ENCODE measurements around the gene CAPZB. TPM values are rescaled to one million over a fixed set of nuclear protein-coding genes. Genes with fewer than 3 reads are reported as not detected.
A peak's percentile ranks its signal among the peaks of the same experiment; 100 is the strongest.

Gene CAPZB
- total RNA-seq, 1 donor from 2014 or later = 264 TPM

DNA sequence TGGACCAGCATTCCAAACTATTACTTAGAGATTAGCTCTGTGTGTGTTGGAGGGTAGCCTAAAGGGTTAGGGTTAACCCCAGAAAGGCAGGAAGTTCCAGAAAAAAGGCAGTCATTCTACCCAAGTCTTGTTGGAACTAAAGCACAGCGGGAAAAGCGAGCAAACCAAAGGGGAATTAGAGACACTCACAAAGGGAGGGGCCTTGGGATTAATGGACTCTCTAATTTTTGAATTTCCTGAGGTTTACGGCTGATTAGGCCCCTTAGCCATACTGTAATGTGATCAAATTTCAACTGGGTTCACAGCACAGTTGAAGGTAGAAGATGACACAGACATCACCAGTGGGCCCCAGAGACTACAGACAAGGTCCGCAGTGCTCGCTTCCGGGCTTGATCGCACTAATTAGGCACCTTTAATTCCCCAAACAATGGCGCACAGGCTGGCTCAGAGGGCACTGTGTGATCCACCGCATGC lies 28.3 kb downstream of the CAPZB start:
- no peak for DNase-seq (ENCODE audit: extremely low spot score, unreplicated experiment)
- Mint-ChIP-seq H3K27me3 (no peaks in the 10 kb centered on the region), H3K4me1 (ENCODE audit: unreplicated experiment) (peaks cover 49% of the 10 kb centered on the region), H3K9me3 (no peaks in the 10 kb centered on the region), H3K4me3 (peak overlapping the region; percentile 51), H3K36me3 (no peaks in the 10 kb centered on the region), H3K27ac (no peak overlapping the region)
- TF ChIP-seq, protein P1, sequence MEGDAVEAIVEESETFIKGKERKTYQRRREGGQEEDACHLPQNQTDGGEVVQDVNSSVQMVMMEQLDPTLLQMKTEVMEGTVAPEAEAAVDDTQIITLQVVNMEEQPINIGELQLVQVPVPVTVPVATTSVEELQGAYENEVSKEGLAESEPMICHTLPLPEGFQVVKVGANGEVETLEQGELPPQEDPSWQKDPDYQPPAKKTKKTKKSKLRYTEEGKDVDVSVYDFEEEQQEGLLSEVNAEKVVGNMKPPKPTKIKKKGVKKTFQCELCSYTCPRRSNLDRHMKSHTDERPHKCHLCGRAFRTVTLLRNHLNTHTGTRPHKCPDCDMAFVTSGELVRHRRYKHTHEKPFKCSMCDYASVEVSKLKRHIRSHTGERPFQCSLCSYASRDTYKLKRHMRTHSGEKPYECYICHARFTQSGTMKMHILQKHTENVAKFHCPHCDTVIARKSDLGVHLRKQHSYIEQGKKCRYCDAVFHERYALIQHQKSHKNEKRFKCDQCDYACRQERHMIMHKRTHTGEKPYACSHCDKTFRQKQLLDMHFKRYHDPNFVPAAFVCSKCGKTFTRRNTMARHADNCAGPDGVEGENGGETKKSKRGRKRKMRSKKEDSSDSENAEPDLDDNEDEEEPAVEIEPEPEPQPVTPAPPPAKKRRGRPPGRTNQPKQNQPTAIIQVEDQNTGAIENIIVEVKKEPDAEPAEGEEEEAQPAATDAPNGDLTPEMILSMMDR (conservative IDR thresholded peaks at IDR 0.05) = no peak

DNA sequence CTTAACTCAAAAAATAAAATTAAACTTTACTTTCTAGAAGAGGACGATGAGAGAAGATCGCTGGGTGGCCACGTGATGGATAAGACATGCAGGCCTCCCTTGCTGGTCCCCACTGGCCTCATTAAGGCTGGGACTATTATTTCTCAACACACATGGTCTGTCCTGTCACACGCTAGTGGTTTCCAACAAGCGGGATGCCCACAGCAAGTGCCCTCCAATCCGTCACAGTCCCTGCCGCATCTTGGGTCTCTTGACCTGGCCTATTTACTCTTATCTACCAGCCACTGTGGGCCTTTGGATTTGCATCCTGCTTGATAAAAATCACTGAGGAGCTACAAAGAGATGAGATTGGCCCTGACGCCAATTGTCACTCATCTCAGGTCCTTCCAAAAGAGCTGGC lies 30.0 kb downstream of the CAPZB start:
- Mint-ChIP-seq H3K27me3 (no peaks in the 10 kb centered on the region), H3K4me1 (ENCODE audit: unreplicated experiment) (peaks cover 61% of the 10 kb centered on the region), H3K9me3 (no peaks in the 10 kb centered on the region), H3K27ac (no peak overlapping the region), H3K4me3 (no peak overlapping the region), H3K36me3 (peaks cover 4% of the 10 kb centered on the region)
- DNase-seq (ENCODE audit: extremely low spot score, unreplicated experiment) = no peak
- TF ChIP-seq, protein P1 (conservative IDR thresholded peaks at IDR 0.05) = no peak

DNA sequence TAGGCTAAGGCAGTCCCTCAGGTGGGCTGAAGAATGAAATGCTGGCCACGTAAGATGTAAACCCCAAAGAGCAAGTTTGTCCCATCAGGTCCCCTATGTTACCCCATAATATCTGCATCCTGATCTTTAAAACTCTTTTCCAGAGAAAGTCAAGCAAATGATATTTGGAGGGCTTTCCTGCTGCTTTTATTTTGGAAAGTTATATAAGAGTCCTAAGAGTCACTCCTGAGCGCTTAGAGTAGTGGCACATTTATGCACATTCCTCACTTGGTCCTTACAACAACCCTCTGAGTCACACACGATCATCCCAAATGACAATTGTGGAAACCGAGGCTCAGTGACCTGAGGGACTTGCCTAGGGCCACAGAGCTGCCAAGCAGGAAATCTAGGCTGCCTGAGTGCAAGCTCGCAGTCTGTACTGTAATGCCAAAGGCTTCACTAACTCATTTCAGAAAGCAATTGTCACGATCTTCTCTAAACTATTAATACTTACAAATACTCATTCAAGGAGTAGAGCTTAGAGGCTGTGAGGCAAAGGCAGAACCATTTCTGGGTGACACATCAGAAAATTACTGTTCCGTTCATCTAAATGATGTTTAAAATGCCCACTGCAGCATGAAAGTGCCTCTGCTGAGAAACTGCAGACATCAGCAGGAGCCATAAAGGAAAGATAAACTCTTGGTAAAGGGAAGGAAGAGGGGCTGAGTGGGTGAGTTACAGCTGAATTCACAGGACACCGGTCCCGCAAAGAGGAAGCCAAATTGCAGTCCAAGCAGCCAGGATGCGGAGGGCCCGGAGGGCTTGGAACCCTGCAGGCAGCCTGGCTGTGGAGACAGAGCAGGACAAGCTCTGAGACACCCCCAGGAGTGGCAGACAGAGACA lies 30.8 kb downstream of the CAPZB start:
- DNase-seq (ENCODE audit: extremely low spot score, unreplicated experiment) = no peak
- Mint-ChIP-seq H3K4me1 (ENCODE audit: unreplicated experiment) (peaks cover 65% of the 10 kb centered on the region), H3K27ac (peak overlapping the region; percentile 57), H3K9me3 (no peaks in the 10 kb centered on the region), H3K27me3 (no peaks in the 10 kb centered on the region), H3K36me3 (peaks cover 4% of the 10 kb centered on the region), H3K4me3 (peak overlapping the region; percentile 14)
- TF ChIP-seq, protein P1 (conservative IDR thresholded peaks at IDR 0.05) = no peak

DNA sequence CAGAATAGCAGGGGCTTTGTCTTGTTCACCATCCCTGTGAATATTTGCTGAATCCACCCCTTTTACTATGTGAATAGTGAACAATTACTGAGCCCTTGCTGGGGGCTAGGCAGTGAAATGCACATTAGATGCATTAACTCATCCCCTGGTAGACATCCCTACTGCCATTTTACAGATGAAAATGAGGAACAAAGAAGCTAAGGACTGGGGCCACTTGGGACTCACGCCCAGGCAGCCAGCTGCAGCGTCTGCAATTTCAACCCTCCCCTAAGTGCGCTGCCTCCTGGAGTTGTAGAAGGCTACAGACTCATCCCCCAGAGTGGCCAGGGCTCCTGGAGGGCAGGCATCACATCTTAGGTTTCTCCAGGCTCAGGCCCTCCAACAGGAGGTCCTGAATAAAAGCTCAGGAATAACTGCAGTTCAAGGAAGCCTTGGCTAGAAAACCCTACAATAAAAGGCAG lies 31.6 kb downstream of the CAPZB start:
- TF ChIP-seq, protein P1 (conservative IDR thresholded peaks at IDR 0.05) = no peak
- Mint-ChIP-seq H3K27ac (peak overlapping the region; percentile 7), H3K9me3 (no peaks in the 10 kb centered on the region), H3K36me3 (peaks cover 4% of the 10 kb centered on the region), H3K4me1 (ENCODE audit: unreplicated experiment) (peaks cover 72% of the 10 kb centered on the region), H3K4me3 (no peak overlapping the region), H3K27me3 (no peaks in the 10 kb centered on the region)
- DNase-seq (ENCODE audit: extremely low spot score, unreplicated experiment) = no peak

DNA sequence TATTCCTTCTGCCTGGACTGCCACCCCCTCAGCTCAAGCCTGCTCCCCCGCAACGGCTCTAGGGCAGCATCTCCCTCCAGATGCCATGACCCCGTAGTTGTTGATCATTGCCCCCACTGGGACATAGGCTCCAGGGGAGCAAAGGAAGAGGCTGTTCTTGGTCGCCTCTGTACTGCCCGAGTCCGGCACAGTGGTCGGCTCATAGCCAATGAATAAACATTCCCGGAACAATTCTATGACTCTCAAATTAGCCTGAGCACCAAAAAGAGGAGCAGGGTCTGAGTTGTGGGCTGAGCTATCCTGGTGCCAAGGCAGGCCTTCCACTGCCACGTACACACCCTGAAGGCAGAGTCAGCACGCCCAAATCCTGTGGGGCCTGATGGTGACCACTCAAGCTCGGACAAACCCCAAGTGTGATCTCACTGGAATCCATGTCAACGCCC lies 33.1 kb downstream of the CAPZB start:
- TF ChIP-seq, protein P1 (conservative IDR thresholded peaks at IDR 0.05) = no peak
- no peak overlapping the region for H3K4me3 Mint-ChIP-seq
- H3K36me3 Mint-ChIP-seq = peaks cover 4% of the 10 kb centered on the region
- peaks cover 79% of the 10 kb centered on the region for H3K4me1 Mint-ChIP-seq (ENCODE audit: unreplicated experiment)
- DNase-seq (ENCODE audit: extremely low spot score, unreplicated experiment) = no peak
- H3K9me3 Mint-ChIP-seq = no peaks in the 10 kb centered on the region
- no peaks in the 10 kb centered on the region for H3K27me3 Mint-ChIP-seq
- H3K27ac Mint-ChIP-seq = peak overlapping the region; percentile 64
